ENCODE measurements around the gene PRKAR2B.

PRKAR2B gene

DNA sequence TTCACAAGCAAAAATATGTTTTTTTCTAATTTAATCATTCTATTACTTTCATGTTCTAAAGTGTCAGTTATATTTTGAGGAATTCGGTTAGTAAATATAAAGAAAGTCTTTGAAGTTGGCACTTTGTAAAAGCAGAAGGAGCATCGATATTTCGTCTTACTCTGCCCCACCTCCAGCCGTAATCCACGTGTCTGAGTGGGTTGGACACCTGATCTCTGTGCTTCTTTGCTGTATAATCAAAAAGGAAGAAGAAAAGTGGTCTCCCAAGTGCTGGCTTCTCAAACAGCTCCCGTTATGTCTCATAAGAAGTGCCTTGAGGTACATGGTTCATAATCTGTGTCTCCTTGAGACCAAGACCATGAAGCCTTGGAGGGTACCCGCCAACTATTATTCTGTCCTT lies 19.8 kb downstream of the PRKAR2B start:
- no peak overlapping the region for H3K4me3 ChIP-seq (ENCODE audit: low read depth, low read length)
- no peak for TF ChIP-seq CTCF (IDR thresholded peaks at IDR 0.05; ENCODE audit: low read depth, low read length)

- no peak overlapping the region for H3K4me3 ChIP-seq (ENCODE audit: low read depth, low read length)
- no peak for TF ChIP-seq CTCF (IDR thresholded peaks at IDR 0.05; ENCODE audit: low read depth, low read length)
Measured at GRCh38 chr7:107065929-107066247, 21.4 kb downstream of the PRKAR2B start.

- no peak for TF ChIP-seq CTCF (IDR thresholded peaks at IDR 0.05; ENCODE audit: low read depth, low read length)
- H3K4me3 ChIP-seq (ENCODE audit: low read depth, low read length), result no peak overlapping the region
Measured at GRCh38 chr7:107068156-107068555, 23.7 kb downstream of the PRKAR2B start.

- no peak overlapping the region for H3K4me3 ChIP-seq (ENCODE audit: low read depth, low read length)
Measured at GRCh38 chr7:107069457-107069856, 25.0 kb downstream of the PRKAR2B start.

DNA sequence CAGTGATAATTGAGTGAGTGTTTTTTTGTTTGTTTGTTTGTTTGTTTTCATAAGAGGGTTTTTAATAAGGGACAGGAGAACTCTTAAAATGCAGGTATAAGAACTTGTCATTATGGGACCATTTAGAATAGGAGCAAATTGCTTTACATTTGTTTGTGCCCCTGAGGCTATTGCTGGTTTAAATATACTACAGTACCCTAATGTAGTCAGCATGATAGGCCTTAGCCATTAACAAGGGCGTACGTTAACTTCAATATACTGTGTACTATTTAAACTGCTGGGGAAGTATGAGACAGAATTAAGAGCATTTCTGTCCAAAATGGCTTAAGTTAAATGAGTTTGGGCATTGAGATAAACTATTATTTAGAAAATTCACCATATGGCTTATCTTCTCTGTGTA lies 26.2 kb downstream of the PRKAR2B start:
- TF ChIP-seq CTCF (IDR thresholded peaks at IDR 0.05; ENCODE audit: low read depth, low read length), result no peak
- H3K4me3 ChIP-seq (ENCODE audit: low read depth, low read length), result no peak overlapping the region

More at GRCh38 chr7:107069457-107069856, 25.0 kb downstream of the PRKAR2B start:
- no peak for TF ChIP-seq CTCF (IDR thresholded peaks at IDR 0.05; ENCODE audit: low read depth, low read length)

- TF ChIP-seq CTCF (IDR thresholded peaks at IDR 0.05; ENCODE audit: low read depth, low read length), result no peak
- H3K4me3 ChIP-seq (ENCODE audit: low read depth, low read length), result no peak overlapping the region
Measured at GRCh38 chr7:107071129-107071528, 26.6 kb downstream of the PRKAR2B start.

- no peak for TF ChIP-seq CTCF (IDR thresholded peaks at IDR 0.05; ENCODE audit: low read depth, low read length)
- H3K4me3 ChIP-seq (ENCODE audit: low read depth, low read length), result no peak overlapping the region
Measured at GRCh38 chr7:107072133-107072532, 27.6 kb downstream of the PRKAR2B start.
